Stimulated activated CD8-positive, alpha-beta memory T cell treated with anti-CD3 and anti-CD28 coated beads, Interleukin-15, amount 100 ng/mL, for 24 hours (primary cell): ENCODE data around the gene NME2.
A peak's percentile ranks its signal among the peaks of the same experiment; 100 is the strongest.
"Not testable (repeated sequence)": the region's sequence is repeated elsewhere in the genome, so short reads cannot be mapped to it uniquely, and the experiment has no call there.

Experiments used
- DNase-seq: peaks from one replicate; pipeline ENCODE4 v3.0.0-alpha.2; 2020; ENCODE audit warnings: low read depth

The NME2 gene

GRCh38 chr17:51153210-51154072 is 12.8 kb upstream of the NME2 start, which contains the start of gene NME1:
NME1 (plus strand) TSS chr17:51153559; CDS start chr17:51155655, 2,096 bp downstream.
- peak; percentile 96 for DNase-seq

- no peak for DNase-seq
Observed at GRCh38 chr17:51154176-51154575, 12.0 kb upstream of the NME2 start.

- no peak for DNase-seq
Observed at GRCh38 chr17:51155416-51155815, 10.8 kb upstream of the NME2 start.

- DNase-seq, result no peak
Observed at GRCh38 chr17:51159604-51160003, 6.6 kb upstream of the NME2 start.

- no peak for DNase-seq
Observed at GRCh38 chr17:51161541-51161940, 4.7 kb upstream of the NME2 start.

- no peak for DNase-seq
Observed at GRCh38 chr17:51164911-51165679, 1.1 kb upstream of the NME2 start.

- no peak for DNase-seq
Observed at GRCh38 chr17:51165680-51166197, 472 bp upstream of the NME2 start.

GRCh38 chr17:51166987-51167931 is 1.0 kb downstream of the NME2 start:
- DNase-seq, result peak; percentile 62

GRCh38 chr17:51169340-51169739 is 3.1 kb downstream of the NME2 start:
- no peak for DNase-seq

- DNase-seq, result no peak
Observed at GRCh38 chr17:51170736-51171135, 4.5 kb downstream of the NME2 start.

GRCh38 chr17:51172030-51172429 is 5.8 kb downstream of the NME2 start:
- DNase-seq, result not testable (repeated sequence)

- DNase-seq, result no peak
Observed at GRCh38 chr17:51180486-51180885, 14.3 kb downstream of the NME2 start.

GRCh38 chr17:51184124-51184523 is 17.9 kb downstream of the NME2 start:
- DNase-seq, result no peak

- DNase-seq, result no peak
Observed at GRCh38 chr17:51185763-51186332, 19.6 kb downstream of the NME2 start.

GRCh38 chr17:51188271-51188833 is 22.1 kb downstream of the NME2 start:
- DNase-seq, result no peak

GRCh38 chr17:51189162-51189561 is 23.0 kb downstream of the NME2 start:
- no peak for DNase-seq

GRCh38 chr17:51189628-51190027 is 23.4 kb downstream of the NME2 start:
- no peak for DNase-seq

- DNase-seq, result no peak
Observed at GRCh38 chr17:51191895-51192294, 25.7 kb downstream of the NME2 start.

GRCh38 chr17:51197754-51198153 is 31.5 kb downstream of the NME2 start:
- no peak for DNase-seq

- DNase-seq, result no peak
Observed at GRCh38 chr17:51200295-51200694, 34.1 kb downstream of the NME2 start.

- no peak for DNase-seq
Observed at GRCh38 chr17:51200846-51201245, 34.6 kb downstream of the NME2 start.
